ENCODE data around the gene GALNT10.

DNA sequence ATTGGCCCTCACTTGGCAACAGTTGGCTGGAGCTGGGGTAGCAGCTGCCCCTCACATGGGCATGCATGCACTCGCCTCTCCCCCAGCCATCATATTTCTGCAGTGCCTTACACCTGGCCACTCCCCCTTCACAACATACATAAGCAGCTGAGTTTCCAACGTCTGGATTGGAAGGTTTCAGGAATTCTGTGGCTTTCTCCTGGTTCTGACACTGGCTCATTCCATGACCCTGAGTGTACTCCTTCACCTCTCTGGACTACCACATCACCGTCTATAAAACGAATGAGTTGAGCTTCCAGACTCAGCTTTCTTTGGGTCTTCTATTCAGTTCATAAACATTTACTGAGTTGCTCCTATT lies 84.3 kb downstream of the GALNT10 start:
- no peak for TF ChIP-seq POLR2A (IDR thresholded peaks at IDR 0.05)
- TF ChIP-seq, protein P1, sequence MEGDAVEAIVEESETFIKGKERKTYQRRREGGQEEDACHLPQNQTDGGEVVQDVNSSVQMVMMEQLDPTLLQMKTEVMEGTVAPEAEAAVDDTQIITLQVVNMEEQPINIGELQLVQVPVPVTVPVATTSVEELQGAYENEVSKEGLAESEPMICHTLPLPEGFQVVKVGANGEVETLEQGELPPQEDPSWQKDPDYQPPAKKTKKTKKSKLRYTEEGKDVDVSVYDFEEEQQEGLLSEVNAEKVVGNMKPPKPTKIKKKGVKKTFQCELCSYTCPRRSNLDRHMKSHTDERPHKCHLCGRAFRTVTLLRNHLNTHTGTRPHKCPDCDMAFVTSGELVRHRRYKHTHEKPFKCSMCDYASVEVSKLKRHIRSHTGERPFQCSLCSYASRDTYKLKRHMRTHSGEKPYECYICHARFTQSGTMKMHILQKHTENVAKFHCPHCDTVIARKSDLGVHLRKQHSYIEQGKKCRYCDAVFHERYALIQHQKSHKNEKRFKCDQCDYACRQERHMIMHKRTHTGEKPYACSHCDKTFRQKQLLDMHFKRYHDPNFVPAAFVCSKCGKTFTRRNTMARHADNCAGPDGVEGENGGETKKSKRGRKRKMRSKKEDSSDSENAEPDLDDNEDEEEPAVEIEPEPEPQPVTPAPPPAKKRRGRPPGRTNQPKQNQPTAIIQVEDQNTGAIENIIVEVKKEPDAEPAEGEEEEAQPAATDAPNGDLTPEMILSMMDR (IDR thresholded peaks at IDR 0.05) = no peak

All from uterus (tissue), 2 donors.